GM19467 (cell line): ENCODE data around the gene ZNF598.
"Not testable (repeated sequence)": the region's sequence is repeated elsewhere in the genome, so short reads cannot be mapped to it uniquely, and the experiment has no call there.

Experiments
- ATAC-seq: cut with Tn5 transposase; IDR thresholded peaks from one replicate; pipeline ENCODE4 v1.9.1; 2021; ENCODE audit warnings: mild to moderate bottlenecking, moderate library complexity; ENCODE audit not compliant: unreplicated experiment

ZNF598 gene

DNA sequence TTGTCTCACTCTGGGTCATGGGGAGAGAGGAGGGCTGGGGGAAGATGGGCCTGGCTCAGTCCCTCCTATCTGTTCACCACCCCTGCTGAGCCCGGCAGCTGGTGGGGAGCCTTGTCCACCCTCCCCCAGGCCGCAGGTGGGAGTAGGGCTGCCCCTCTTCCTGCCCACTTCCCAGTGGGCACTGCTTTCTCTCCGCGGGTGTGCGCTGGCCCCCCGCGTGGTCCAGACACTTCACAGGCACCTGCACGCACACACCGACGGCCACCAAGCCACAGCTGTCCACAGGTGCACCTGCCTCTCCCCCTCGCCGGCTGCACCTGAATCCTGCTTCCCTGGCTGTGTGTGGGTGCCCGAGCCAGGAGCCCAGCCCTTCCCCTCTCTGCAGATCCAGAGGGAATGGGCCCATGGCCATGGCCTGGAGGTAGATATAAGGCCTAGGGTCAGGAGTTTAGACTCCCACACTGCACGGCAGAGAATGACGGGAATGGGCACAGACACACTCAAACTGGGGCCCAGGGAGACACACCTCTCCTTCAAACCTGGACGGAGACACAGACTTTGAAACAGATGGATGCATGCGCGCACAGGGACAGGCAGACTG lies 19.1 kb upstream of the ZNF598 start:
- ATAC-seq: no peak

- no peak for ATAC-seq
Observed at GRCh38 chr16:2028146-2028545, 18.5 kb upstream of the ZNF598 start.

- ATAC-seq: no peak
Observed at GRCh38 chr16:2027024-2028010, 17.7 kb upstream of the ZNF598 start.

- ATAC-seq: no peak
Observed at GRCh38 chr16:2026461-2027023, 16.9 kb upstream of the ZNF598 start, which contains the start of gene NHERF2. Gene NHERF2, plus strand, starts transcription at chr16:2026902. Its CDS starts 104 bp downstream, at chr16:2027006.

DNA sequence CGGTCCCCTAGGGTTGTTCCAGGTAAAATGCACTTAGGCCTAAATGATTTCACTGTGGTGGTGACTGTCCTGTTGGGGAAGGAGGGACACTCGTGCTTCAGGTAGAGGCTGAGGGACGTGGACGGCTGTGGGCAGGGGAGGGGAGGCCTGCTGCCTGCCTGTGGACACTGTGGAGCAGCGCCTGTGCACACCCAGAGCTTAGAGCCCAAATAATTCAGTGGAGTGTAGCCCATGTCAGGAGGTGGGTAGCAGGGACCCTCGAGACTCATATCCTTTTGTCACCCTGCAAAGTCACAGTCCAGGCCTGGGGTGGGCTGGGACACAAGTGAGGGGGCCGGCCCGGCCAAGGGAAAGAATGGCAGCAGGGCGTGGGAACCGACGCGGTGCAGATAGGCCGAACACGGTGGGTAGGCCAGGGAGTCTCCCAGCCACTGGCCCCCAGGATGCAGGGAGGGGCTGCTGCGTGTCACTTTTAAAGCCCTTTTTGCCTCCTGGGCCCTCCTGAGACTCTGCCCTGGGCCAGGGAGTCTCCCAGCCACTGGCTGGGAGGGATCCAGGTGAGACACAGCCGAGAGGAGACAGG lies 16.3 kb upstream of the ZNF598 start:
- no peak for ATAC-seq

DNA sequence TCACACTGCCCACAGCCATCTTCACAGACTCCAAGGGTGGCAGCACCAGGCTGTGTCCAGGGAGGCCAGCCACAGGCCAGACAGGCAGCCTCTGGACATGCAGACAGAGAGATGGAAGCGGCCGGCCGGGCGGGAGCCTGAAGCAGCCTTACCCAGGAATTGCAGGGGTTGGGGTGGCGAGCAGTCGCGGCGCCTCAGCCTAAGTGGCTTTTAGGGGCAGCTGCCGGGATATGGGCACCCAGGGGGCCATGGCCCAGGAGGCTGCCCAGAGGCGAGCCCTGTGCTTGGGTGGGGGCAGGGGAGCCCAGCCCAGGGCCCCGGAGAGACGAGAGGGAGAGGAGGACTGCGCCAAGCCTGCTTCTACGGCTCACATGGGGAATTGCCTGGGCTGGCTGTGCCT lies 15.6 kb upstream of the ZNF598 start:
- ATAC-seq: no peak

DNA sequence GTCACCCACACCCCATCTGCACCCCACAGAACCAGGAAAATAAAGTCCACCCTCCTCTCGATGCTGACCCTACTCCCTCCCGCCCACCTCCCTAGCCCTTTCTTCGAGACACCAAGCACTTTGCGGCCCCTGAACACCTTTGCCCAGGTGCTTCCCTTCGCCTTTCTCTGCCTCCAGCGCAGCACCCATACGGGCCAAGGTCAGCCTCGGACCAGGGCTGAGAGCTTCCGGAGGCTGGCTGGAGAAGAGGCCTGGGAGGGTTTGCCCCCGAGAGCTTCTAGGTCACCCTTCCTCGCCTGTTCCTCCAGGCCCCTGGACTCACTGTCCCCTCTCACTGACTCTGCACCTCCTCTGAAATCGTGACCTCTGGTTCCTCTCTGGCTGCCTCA lies 14.4 kb upstream of the ZNF598 start:
- no peak for ATAC-seq

- ATAC-seq: peak; percentile 72
Observed at GRCh38 chr16:2023092-2024031, 13.7 kb upstream of the ZNF598 start.

GRCh38 chr16:2022723-2023091 lies 13.1 kb upstream of the ZNF598 start:
- ATAC-seq: no peak

DNA sequence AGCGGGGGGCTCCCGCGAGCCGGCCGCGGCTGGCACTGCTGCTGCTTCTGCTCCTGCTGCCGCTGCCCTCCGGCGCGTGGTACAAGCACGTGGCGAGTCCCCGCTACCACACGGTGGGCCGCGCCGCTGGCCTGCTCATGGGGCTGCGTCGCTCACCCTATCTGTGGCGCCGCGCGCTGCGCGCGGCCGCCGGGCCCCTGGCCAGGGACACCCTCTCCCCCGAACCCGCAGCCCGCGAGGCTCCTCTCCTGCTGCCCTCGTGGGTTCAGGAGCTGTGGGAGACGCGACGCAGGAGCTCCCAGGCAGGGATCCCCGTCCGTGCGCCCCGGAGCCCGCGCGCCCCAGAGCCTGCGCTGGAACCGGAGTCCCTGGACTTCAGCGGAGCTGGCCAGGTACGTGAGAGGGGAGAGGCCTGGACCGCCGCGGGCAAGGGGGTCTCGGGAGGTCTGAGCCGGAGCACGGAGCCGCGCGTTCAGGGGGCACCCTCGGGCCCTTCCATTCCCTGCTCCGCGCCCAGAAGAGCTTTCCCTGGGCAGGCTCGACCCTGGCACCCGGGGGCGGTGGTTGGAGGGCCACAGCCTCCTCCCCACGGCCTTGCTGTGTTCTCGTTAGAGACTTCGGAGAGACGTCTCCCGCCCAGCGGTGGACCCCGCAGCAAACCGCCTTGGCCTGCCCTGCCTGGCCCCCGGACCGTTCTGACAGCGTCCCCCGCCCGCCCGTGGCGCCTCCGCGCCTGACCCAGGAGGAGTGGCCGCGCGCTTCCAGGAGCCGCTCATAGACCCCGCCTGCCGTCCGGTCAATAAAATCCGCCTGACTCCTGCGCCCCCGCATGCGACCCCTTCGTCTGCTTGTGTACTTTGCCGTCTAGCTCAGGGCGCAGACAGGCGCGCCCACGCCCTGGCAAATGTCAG lies 10.6 kb upstream of the ZNF598 start:
- no peak for ATAC-seq

DNA sequence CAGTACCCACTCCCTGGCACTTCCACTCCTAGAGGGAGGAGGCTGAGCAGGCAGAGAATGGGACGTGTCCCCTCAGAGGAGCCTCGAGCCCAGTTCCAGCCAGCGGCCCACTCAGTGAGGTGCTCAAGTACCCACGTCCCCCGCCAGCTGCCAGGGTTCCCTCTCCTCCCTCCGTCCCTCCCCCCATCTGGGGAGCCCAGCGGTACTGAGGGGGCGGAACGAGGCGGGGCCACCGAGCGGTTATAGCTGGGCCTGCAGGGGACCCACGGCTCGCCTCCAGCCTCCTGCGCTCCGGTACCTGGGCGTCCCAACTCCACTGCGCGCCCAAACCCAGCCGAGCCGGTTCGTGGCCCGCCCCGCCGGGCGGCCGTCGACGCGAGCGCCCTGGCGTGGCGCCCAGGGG lies 9.9 kb upstream of the ZNF598 start, which contains the start of gene NPW:
NPW (plus strand) TSS at position 268 of the 403 bp plus-strand sequence.
- ATAC-seq: no peak

DNA sequence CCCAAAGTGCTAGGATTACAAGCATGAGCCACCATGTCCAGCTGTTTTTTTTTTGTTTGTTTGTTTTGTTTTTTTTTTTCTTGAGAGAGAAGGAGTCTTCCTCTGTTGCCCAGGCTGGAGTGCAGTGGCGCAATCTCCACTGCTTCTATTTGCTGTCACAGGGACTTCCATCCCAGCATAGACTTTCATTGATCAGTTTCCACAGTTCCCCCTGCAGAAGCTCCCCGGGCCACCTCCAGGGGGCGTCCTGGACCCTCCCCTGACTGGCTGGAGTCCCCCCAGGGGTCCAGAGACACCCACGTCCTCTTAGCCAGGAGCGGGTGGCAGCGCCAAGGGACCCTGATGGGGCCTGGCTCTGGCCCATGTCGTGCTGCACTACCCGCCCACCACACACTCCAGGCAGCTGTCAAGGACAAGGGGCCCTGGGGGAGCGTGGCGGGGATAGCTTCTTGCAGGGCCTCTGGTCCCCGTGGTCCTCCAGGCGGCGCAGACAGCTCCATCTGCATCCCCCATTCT lies 6.8 kb upstream of the ZNF598 start:
- no peak for ATAC-seq

DNA sequence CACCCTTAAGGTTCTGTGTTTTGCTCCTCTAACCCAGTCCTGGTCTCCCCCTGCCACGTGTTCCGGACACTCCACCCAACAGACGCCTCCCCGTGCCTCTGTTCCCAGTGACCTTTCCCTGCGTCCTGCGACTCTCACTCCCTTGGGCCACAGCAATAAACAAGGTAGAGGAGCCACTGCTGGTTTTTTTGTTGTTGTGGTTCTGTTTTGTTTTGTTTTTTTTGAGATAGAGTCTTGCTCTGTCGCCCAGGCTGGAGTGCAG lies 6.3 kb upstream of the ZNF598 start:
- no peak for ATAC-seq

GRCh38 chr16:2015117-2015946 lies 5.7 kb upstream of the ZNF598 start:
- ATAC-seq: no peak

DNA sequence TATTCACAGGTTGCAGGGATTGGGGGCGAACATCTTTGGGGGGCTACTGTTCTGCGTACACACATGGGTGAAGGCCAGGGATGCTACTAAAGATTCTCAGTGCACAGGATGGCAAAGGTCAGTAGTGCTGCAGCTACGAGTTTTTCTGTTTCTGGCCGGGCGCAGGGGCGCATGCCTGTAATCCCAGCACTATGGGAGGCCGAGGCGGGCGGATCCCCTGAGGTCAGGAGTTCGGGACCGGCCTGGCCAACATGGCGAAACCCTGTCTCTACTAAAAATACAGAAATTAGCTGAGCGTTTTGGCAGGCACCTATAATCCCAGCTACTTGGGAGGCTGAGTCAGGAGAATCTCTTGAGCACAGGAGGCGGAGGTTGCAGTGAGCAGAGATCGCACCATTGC lies 3.9 kb upstream of the ZNF598 start:
- ATAC-seq: no peak

GRCh38 chr16:2011726-2012125 lies 2.1 kb upstream of the ZNF598 start:
- ATAC-seq: not testable (repeated sequence)

DNA sequence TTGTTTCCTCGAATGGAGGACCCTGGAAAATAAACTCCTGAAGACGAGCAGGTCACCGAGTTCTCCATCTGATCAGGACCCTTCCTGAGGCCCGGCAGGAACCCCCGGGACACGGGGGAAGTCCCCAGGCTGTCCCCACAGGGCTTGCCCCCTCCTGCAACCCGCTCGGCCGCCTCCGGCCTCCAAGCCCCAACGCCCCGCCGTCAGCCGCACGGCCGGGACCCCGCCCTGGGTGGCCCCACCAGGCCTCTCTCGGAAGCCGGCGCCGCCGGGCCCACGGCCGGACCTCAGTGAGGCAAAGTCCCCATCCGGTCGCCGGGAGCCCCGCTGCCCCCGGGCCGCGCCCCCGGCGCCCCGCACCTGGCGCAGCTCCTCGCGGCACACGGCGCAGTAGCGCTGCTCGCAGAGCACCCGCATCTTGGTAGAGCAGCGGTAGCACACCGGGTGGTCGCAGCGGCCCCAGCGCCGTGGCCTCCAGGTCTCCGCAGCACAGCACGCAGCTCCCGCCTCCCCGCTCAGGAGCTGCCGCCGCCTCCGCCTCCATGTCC lies 383 bp downstream of the ZNF598 start:
- ATAC-seq: peak; percentile 36

GRCh38 chr16:2008631-2009163 lies 924 bp downstream of the ZNF598 start:
- ATAC-seq: no peak
